HepG2 (cell line): ENCODE data around the gene MAP2K2. TPM values are rescaled to one million over a fixed set of nuclear protein-coding genes. Genes with fewer than 3 reads are reported as not detected.

Experiments
- ADNP ChIP-seq: sonication (generic); formaldehyde crosslinking; IDR thresholded peaks from 2 replicates; pipeline ENCODE4 v1.4.0; 2020; ENCODE audit warnings: missing genetic modification reagents
- AGO1 ChIP-seq: fragments of 200-400 bp; formaldehyde crosslinking; IDR thresholded peaks from 2 replicates; pipeline ENCODE4 v1.6.1; 2017; ENCODE audit warnings: mild to moderate bottlenecking, low read depth, low read length, moderate library complexity; ENCODE audit not compliant: poor library complexity, severe bottlenecking
- ATF7-NPFF ChIP-seq: sonication (generic); formaldehyde crosslinking; IDR thresholded peaks from 2 replicates; pipeline ENCODE4 v1.8.1; 2023; ENCODE audit warnings: mild to moderate bottlenecking, low read depth, missing genetic modification reagents, moderate library complexity
- E2F2 ChIP-seq: sonication (generic); formaldehyde crosslinking; IDR thresholded peaks from 2 replicates; pipeline ENCODE4 v1.4.0; 2020; ENCODE audit warnings: missing genetic modification reagents, borderline replicate concordance
- FOXA1 ChIP-seq, 2 experiments: fragments of 450-650 bp in 1 of 2; sonication (generic) in 1 of 2; formaldehyde crosslinking in 1 of 2; IDR thresholded peaks; 2 replicates each; pipeline versions ENCODE4 v1.4.0 to v1.6.1; 2016 to 2020; ENCODE audit warnings: missing genetic modification reagents in 1 of 2
- FOXP1 ChIP-seq, 2 experiments: fragments of 450-650 bp in 1 of 2; IDR thresholded peaks; 2 replicates each; pipeline ENCODE4 v1.6.1; 2017 to 2018; ENCODE audit warnings: antibody characterized with exemption in 1 of 2
- GABPB1 ChIP-seq: IDR thresholded peaks from 2 replicates; pipeline ENCODE4 v1.6.1; 2016; ENCODE audit warnings: mild to moderate bottlenecking, missing genetic modification reagents, moderate library complexity, missing compliant biosample characterization
- GATAD1 ChIP-seq: IDR thresholded peaks from 2 replicates; pipeline ENCODE4 v1.6.1; 2016; ENCODE audit warnings: missing genetic modification reagents, missing compliant biosample characterization
- HDAC2 ChIP-seq: sonication (generic); formaldehyde crosslinking; IDR thresholded peaks from 2 replicates; pipeline ENCODE4 v1.4.0; 2020; ENCODE audit warnings: missing genetic modification reagents
- JUNB ChIP-seq: sonication (generic); formaldehyde crosslinking; IDR thresholded peaks from 2 replicates; pipeline ENCODE4 v1.8.0; 2022; ENCODE audit warnings: missing genetic modification reagents, mild to moderate bottlenecking, borderline replicate concordance
- NCOA2 ChIP-seq: sonication (generic); formaldehyde crosslinking; IDR thresholded peaks from 2 replicates; pipeline ENCODE4 v1.8.0; 2022; ENCODE audit warnings: inconsistent platforms
- PCBP1 ChIP-seq: fragments of 200-400 bp; formaldehyde crosslinking; IDR thresholded peaks from 2 replicates; pipeline ENCODE4 v1.6.1; 2017; ENCODE audit warnings: mild to moderate bottlenecking, low read depth, low read length, borderline replicate concordance
- PHB2 ChIP-seq: fragments of 450-650 bp; IDR thresholded peaks from 2 replicates; pipeline ENCODE4 v1.6.1; 2018; ENCODE audit not compliant: partially characterized antibody
- RBM22 ChIP-seq: fragments of 200-400 bp; formaldehyde crosslinking; optimal IDR thresholded peaks from 2 replicates; pipeline ENCODE3; 2017; ENCODE audit warnings: mild to moderate bottlenecking, low read length, moderate library complexity
- RBM39 ChIP-seq: fragments of 200-400 bp; formaldehyde crosslinking; IDR thresholded peaks from one replicate; pipeline ENCODE4 v1.6.1; 2018; ENCODE audit warnings: antibody characterized with exemption, mild to moderate bottlenecking, low read depth, low read length; ENCODE audit not compliant: poor library complexity, severe bottlenecking
- SP2 ChIP-seq: sonication (generic); formaldehyde crosslinking; IDR thresholded peaks from 2 replicates; pipeline ENCODE4 v1.5.1; 2020; ENCODE audit warnings: mild to moderate bottlenecking, missing genetic modification reagents
- TP53 ChIP-seq: sonication (generic); formaldehyde crosslinking; conservative IDR thresholded peaks from 2 replicates; pipeline ENCODE4 v1.4.0; 2020; ENCODE audit warnings: missing genetic modification reagents
- YEATS4 ChIP-seq: sonication (generic); formaldehyde crosslinking; IDR thresholded peaks from 2 replicates; pipeline ENCODE4 v1.4.0; 2020; ENCODE audit warnings: missing genetic modification reagents, borderline replicate concordance
- YY1 ChIP-seq: IDR thresholded peaks from 2 replicates; pipeline ENCODE4 v1.6.1; 2011; ENCODE audit warnings: low read length, low read depth, moderate library complexity, mild to moderate bottlenecking; ENCODE audit not compliant: insufficient read depth, insufficient replicate concordance
- ZEB1 ChIP-seq: IDR thresholded peaks from 2 replicates; pipeline ENCODE4 v1.6.1; 2012; ENCODE audit warnings: mild to moderate bottlenecking, low read depth, inconsistent platforms; ENCODE audit not compliant: insufficient replicate concordance
- ZKSCAN1 ChIP-seq: fragments of 150-350 bp; IDR thresholded peaks from 2 replicates; pipeline ENCODE4 v1.6.1; 2014; ENCODE audit warnings: low read length
- ZMYM3 ChIP-seq: sonication (generic); formaldehyde crosslinking; IDR thresholded peaks from 2 replicates; pipeline ENCODE4 v1.5.1; 2020; ENCODE audit warnings: mild to moderate bottlenecking, missing genetic modification reagents
- ZNF235 ChIP-seq: sonication (generic); formaldehyde crosslinking; IDR thresholded peaks from 2 replicates; pipeline ENCODE4 v1.8.1; 2023; ENCODE audit warnings: mild to moderate bottlenecking, missing genetic modification reagents, borderline replicate concordance
- ZNF567 ChIP-seq: sonication (generic); formaldehyde crosslinking; IDR thresholded peaks from 2 replicates; pipeline ENCODE4 v1.8.1; 2023; ENCODE audit warnings: mild to moderate bottlenecking, missing genetic modification reagents, borderline replicate concordance
- ZNF7 ChIP-seq: IDR thresholded peaks from 2 replicates; pipeline ENCODE4 v1.6.1; 2016; ENCODE audit warnings: missing biosample characterization, missing genetic modification reagents
- ZNF777 ChIP-seq: sonication (generic); formaldehyde crosslinking; IDR thresholded peaks from 2 replicates; pipeline ENCODE4 v1.4.0; 2020; ENCODE audit warnings: missing genetic modification reagents
- polyA plus RNA-seq, 8 experiments: library from polyadenylated mRNA; depleted of rRNA in 3 of 8; stranded (reverse) in 7 of 8; unstranded in 1 of 8; fragments of >200 nt; fragmentation: Illumina TruSeq in 4 of 8; extraction: Trizol in 4 of 8; gene quantifications; 2 replicates each; pipeline versions ENCODE4 v1.2.1 to v1.2.3, GENCODE V29; 2011 to 2016; ENCODE audit warnings: low read depth in 4 of 8, missing spikeins in 1 of 8, mixed read lengths in 1 of 8; ENCODE audit not compliant: insufficient read depth in 1 of 8
- total RNA-seq, 5 experiments: library from RNA; depleted of rRNA; stranded (reverse); fragments of >200 nt; fragmentation: Illumina TruSeq; extraction: Trizol; gene quantifications; 2 replicates each; pipeline ENCODE4 v1.2.3, GENCODE V29; 2016; ENCODE audit warnings: low read depth in 1 of 5

Gene MAP2K2
- total and polyA plus RNA-seq, 2 of the 13 experiments (the other 11 are each of a cell fraction or from before 2014, with no cell fraction given) = 70.3 to 80.9 TPM

- peak; percentile 68; the same call in 1 of the 2 replicates for TF ChIP-seq PCBP1
- no peak for TF ChIP-seq YY1
- TF ChIP-seq NCOA2 (CRISPR knock-in tag) = no peak
- no peak for TF ChIP-seq ZNF7 (CRISPR knock-in tag)
- TF ChIP-seq SP2 (CRISPR knock-in tag) = peak; percentile 36; the same call in 1 of the 2 replicates
- no peak for TF ChIP-seq ZEB1
- TF ChIP-seq ADNP (CRISPR knock-in tag) = peak; percentile 72; the same call in 1 of the 2 replicates
- TF ChIP-seq JUNB = no peak
- TF ChIP-seq FOXA1 (IDR thresholded peaks at IDR 0.05) = no peak
- no peak for TF ChIP-seq FOXA1 (CRISPR knock-in tag; IDR thresholded peaks at IDR 0.05)
- peak; percentile 71 for TF ChIP-seq RBM22
- no peak for TF ChIP-seq E2F2
- peak; percentile 18; the same call in 1 of the 2 replicates for TF ChIP-seq HDAC2 (CRISPR knock-in tag)
- 0 out of 2 replicates have a peak, but pooled peaks have one; percentile 5 for TF ChIP-seq ZNF777
- peak; percentile 93 for TF ChIP-seq ZMYM3 (CRISPR knock-in tag)
- no peak for TF ChIP-seq YEATS4
- TF ChIP-seq AGO1 = no peak
- TF ChIP-seq PHB2 = no peak
- TF ChIP-seq ATF7-NPFF (CRISPR knock-in tag) = peak; percentile 35; the same call in 1 of the 2 replicates
- TF ChIP-seq TP53 (CRISPR knock-in tag) = no peak
- TF ChIP-seq GABPB1 = peak; percentile 6; the same call in 1 of the 2 replicates
- TF ChIP-seq FOXP1 (IDR thresholded peaks at IDR 0.05) = no peak
- TF ChIP-seq FOXP1 (CRISPR knock-in tag; IDR thresholded peaks at IDR 0.05) = no peak
- 0 out of 2 replicates have a peak, but pooled peaks have one; percentile 47 for TF ChIP-seq ZNF235 (CRISPR knock-in tag)
- no peak for TF ChIP-seq GATAD1 (CRISPR knock-in tag)
- TF ChIP-seq ZKSCAN1 = peak; percentile 96
- TF ChIP-seq RBM39 = peak; percentile 16
- 0 out of 2 replicates have a peak, but pooled peaks have one; percentile 6 for TF ChIP-seq ZNF567
Observed at GRCh38 chr19:4059891-4060620, 63.9 kb downstream of the MAP2K2 start (continued).
